GM12878 (cell line): ENCODE measurements around the gene EHD2. TPM values are rescaled to one million over a fixed set of nuclear protein-coding genes. Genes with fewer than 3 reads are reported as not detected.

ENCODE experiments used
- ATAC-seq: fragments of 200-7000 bp; cut with Tn5 transposase; 3 replicates; pipeline ENCODE4 v1.9.1; 2020; ENCODE audit warnings: mild to moderate bottlenecking, moderate library complexity
- BruUV-seq: library from RNA; stranded (reverse); fragments of 400-500 nt; replicated peaks from 2 replicates; lab custom pipeline; 2021; lab: Mats Ljungman, UMichigan
- CTCF ChIA-PET: fragments of 300-600 bp; sonication (Branson Sonifier 250); formaldehyde crosslinking; extraction: SDS; loops from one replicate; lab custom pipeline; 2021; ENCODE audit warnings: inconsistent platforms; lab: Yijun Ruan, JAX
- POLR2A ChIA-PET: fragments of 350-600 bp; formaldehyde crosslinking; extraction: SDS; loops from one replicate; lab custom pipeline; 2021; ENCODE audit warnings: inconsistent platforms; lab: Charles Lee
- RAD21 ChIA-PET: fragments of 300-600 bp; sonication (Branson Sonifier 250); formaldehyde crosslinking; loops from one replicate; lab custom pipeline; 2023; ENCODE audit warnings: antibody characterized with exemption; ENCODE audit not compliant: unreplicated experiment; lab: Charles Lee
- SMC1A ChIA-PET: fragments of 300-600 bp; sonication (Branson Sonifier 250); formaldehyde crosslinking; loops from one replicate; lab custom pipeline; 2023; ENCODE audit not compliant: unreplicated experiment, uncharacterized antibody; lab: Charles Lee
- DNase-seq: peaks from one replicate; pipeline ENCODE4 v3.0.0-alpha.2; 2011; ENCODE audit warnings: low read depth, low spot score
- FAIRE-seq: peaks from 3 replicates; lab custom pipeline; 2011; peaks lifted over from hg19 to GRCh38; lab: Jason Lieb, UNC
- H2AFZ ChIP-seq: 2 replicates; pipeline ENCODE4 v1.6.0; 2011; ENCODE audit warnings: low read depth, low read length, control low read depth; ENCODE audit not compliant: control insufficient read depth
- H3K27ac ChIP-seq: 2 replicates; pipeline ENCODE4 v1.5.1; 2011; ENCODE audit warnings: control low read depth; ENCODE audit not compliant: control insufficient read depth, insufficient read depth
- H3K27me3 ChIP-seq, 2 experiments: replicated peaks in 1 of 2; 2 replicates each; pipeline versions ENCODE4 v1.6.0 to v1.6.1; 2011; ENCODE audit warnings: low read length in 1 of 2; ENCODE audit not compliant: control insufficient read depth in 2 of 2, insufficient read depth in 2 of 2
- H3K36me3 ChIP-seq, 2 experiments: 2 replicates each; pipeline ENCODE4 v1.5.1; 2011; ENCODE audit warnings: low read length in 1 of 2; ENCODE audit not compliant: control insufficient read depth in 2 of 2, insufficient read depth in 2 of 2
- H3K4me1 ChIP-seq: 2 replicates; pipeline ENCODE4 v1.6.1; 2011; ENCODE audit warnings: mild to moderate bottlenecking, low read length, moderate library complexity, mixed read lengths; ENCODE audit not compliant: control insufficient read depth, insufficient read depth
- H3K4me2 ChIP-seq: 2 replicates; pipeline ENCODE4 v1.6.0; 2011; ENCODE audit warnings: control low read depth; ENCODE audit not compliant: control insufficient read depth, insufficient read depth
- H3K4me3 ChIP-seq: fragments of 200-600 bp; sonication (generic); 2 replicates; pipeline ENCODE4 v1.5.1; 2016
- H3K79me2 ChIP-seq: 2 replicates; pipeline ENCODE4 v1.6.0; 2011; ENCODE audit warnings: low read length; ENCODE audit not compliant: control insufficient read depth, insufficient read depth
- H3K9ac ChIP-seq: 2 replicates; pipeline ENCODE4 v1.8.0; 2011; ENCODE audit warnings: low read length, control low read depth, mixed read lengths; ENCODE audit not compliant: control insufficient read depth, insufficient read depth
- H3K9me3 ChIP-seq: replicated peaks from 3 replicates; pipeline ENCODE4 v1.5.1; 2011; ENCODE audit warnings: mild to moderate bottlenecking, low read length; ENCODE audit not compliant: control insufficient read depth, insufficient read depth
- H4K20me1 ChIP-seq: 2 replicates; pipeline ENCODE4 v1.6.0; 2011; ENCODE audit not compliant: control insufficient read depth, insufficient read depth
- ASH2L ChIP-seq: fragments of 300-600, 200-600 bp; sonication (generic); IDR thresholded peaks from 2 replicates; pipeline ENCODE4 v1.6.1; 2017; ENCODE audit warnings: low read depth, mild to moderate bottlenecking, borderline replicate concordance
- ATF7 ChIP-seq: fragments of 450-650 bp; IDR thresholded peaks from 2 replicates; pipeline ENCODE4 v1.6.1; 2016; ENCODE audit warnings: low read depth, mild to moderate bottlenecking
- BCL11A ChIP-seq: IDR thresholded peaks from 2 replicates; pipeline ENCODE4 v1.6.1; 2011; ENCODE audit warnings: low read depth, low read length
- CBX5 ChIP-seq: sonication (generic); IDR thresholded peaks from 2 replicates; pipeline ENCODE4 v1.6.1; 2016; ENCODE audit warnings: low read depth, moderate library complexity, mild to moderate bottlenecking, inconsistent platforms
- CHD1 ChIP-seq: IDR thresholded peaks from 2 replicates; pipeline ENCODE4 v1.6.1; 2012; ENCODE audit warnings: low read depth, low read length, improper control_type of control experiment
- CUX1 ChIP-seq: IDR thresholded peaks from 2 replicates; pipeline ENCODE4 v1.6.1; 2012; ENCODE audit warnings: improper control_type of control experiment, low read depth, low read length; ENCODE audit not compliant: insufficient replicate concordance
- IRF4 ChIP-seq: IDR thresholded peaks from 2 replicates; pipeline ENCODE4 v1.6.1; 2011; ENCODE audit warnings: low read depth, low read length
- MTA2 ChIP-seq: fragments of 450-650 bp; IDR thresholded peaks from 2 replicates; pipeline ENCODE4 v1.6.1; 2016; ENCODE audit warnings: low read depth, mild to moderate bottlenecking, moderate library complexity
- NBN ChIP-seq: fragments of 450-650 bp; IDR thresholded peaks from 2 replicates; pipeline ENCODE4 v1.6.1; 2016
- NKRF ChIP-seq: fragments of 450-650 bp; conservative IDR thresholded peaks from 2 replicates; pipeline ENCODE4 v1.6.1; 2017; ENCODE audit warnings: mild to moderate bottlenecking, moderate library complexity
- POLR2AphosphoS2 ChIP-seq: IDR thresholded peaks from 2 replicates; pipeline ENCODE4 v1.6.1; 2011; ENCODE audit warnings: low read depth, mild to moderate bottlenecking, low read length, improper control_type of control experiment, moderate library complexity
- SIN3A ChIP-seq: IDR thresholded peaks from 2 replicates; pipeline ENCODE4 v1.6.1; 2012; ENCODE audit warnings: low read depth, low read length, improper control_type of control experiment
- SPI1 ChIP-seq: IDR thresholded peaks from 2 replicates; pipeline ENCODE4 v1.6.1; 2011; ENCODE audit warnings: low read depth, mild to moderate bottlenecking, low read length, moderate library complexity, borderline replicate concordance; ENCODE audit not compliant: insufficient read depth
- SREBF1 ChIP-seq: IDR thresholded peaks from 2 replicates; pipeline ENCODE4 v1.6.1; 2012; ENCODE audit warnings: mild to moderate bottlenecking, low read length
- TAF1 ChIP-seq: IDR thresholded peaks from 2 replicates; pipeline ENCODE4 v1.6.1; 2011; ENCODE audit warnings: mild to moderate bottlenecking, low read depth, low read length, borderline replicate concordance
- TARDBP ChIP-seq: IDR thresholded peaks from 2 replicates; pipeline ENCODE4 v1.6.1; 2016; ENCODE audit warnings: borderline replicate concordance
- TCF7 ChIP-seq: IDR thresholded peaks from 2 replicates; pipeline ENCODE4 v1.6.1; 2014; ENCODE audit warnings: antibody characterized with exemption, borderline replicate concordance
- ZNF217 ChIP-seq: fragments of 450-650 bp; IDR thresholded peaks from 2 replicates; pipeline ENCODE4 v1.6.1; 2017; ENCODE audit warnings: antibody characterized with exemption, mild to moderate bottlenecking
- WGBS: methylation state at CpG from one replicate; pipeline ENCODE4 v1.1.6; 2016; ENCODE audit warnings: low lambda C conversion rate; ENCODE audit not compliant: insufficient replicate concordance, insufficient coverage; ENCODE audit errors: missing lambda C conversion rate; 5-methylcytosine and 5-hydroxymethylcytosine counted together
- in situ Hi-C: fragments of 300-500 bp; cut with MboI; formaldehyde crosslinking; loops from 9 replicates; pipeline ENCODE4 v1.14.3; 2018; ENCODE audit warnings: mixed read lengths
- intact Hi-C: fragments of 100-400 bp; cut with micrococcal nuclease; formaldehyde crosslinking; loops from one replicate; pipeline ENCODE4 v1.14.2; 2022; ENCODE audit not compliant: unreplicated experiment
- polyA plus RNA-seq, 11 experiments: library from polyadenylated mRNA; depleted of rRNA in 4 of 11; unstranded in 6 of 11; stranded (reverse) in 5 of 11; fragments of >200 nt; fragmentation: Nextera tagmentation in 4 of 11; fragmentation: Illumina TruSeq in 1 of 11; extraction: Ambion mirVana in 4 of 11; extraction: Trizol in 1 of 11; gene quantifications; 1 replicate in 1 of 11; 2 replicates in 10 of 11; pipeline versions ENCODE4 v1.2.1 to v1.2.3, GENCODE V29; 2011 to 2016; ENCODE audit warnings: inconsistent platforms in 2 of 11, missing spikeins in 2 of 11, low read depth in 1 of 11
- total RNA-seq, 4 experiments: library from RNA; depleted of rRNA in 3 of 4; stranded (reverse); fragments of >200 nt in 3 of 4; fragmentation: Illumina TruSeq in 1 of 4; extraction: Trizol in 1 of 4; gene quantifications; 2 replicates each; pipeline versions ENCODE4 v1.2.1 to v1.2.3, GENCODE V29; 2013 to 2021

Gene EHD2
- total and polyA plus RNA-seq, 10 of the 15 experiments (the other 5 are each of a cell fraction or from before 2014, with no cell fraction given), result 0.12 to 0.24 (median 0.23) TPM; not detected in 7

- TF ChIP-seq SPI1 (peak; percentile 93), NBN (no peak), CBX5 (no peak), SIN3A (no peak), ASH2L (no peak), NKRF (no peak)
Observed at GRCh38 chr19:47749326-47749725, 36.1 kb downstream of the EHD2 start (continued).

GRCh38 chr19:47750752-47751151 lies 37.5 kb downstream of the EHD2 start:
- CTCF ChIA-PET, result interaction anchor here (1.5 kb wide), 1 partner anchor 15 kb away, joined by 5 read pairs; no protein-coding TSS in a partner anchor
- peaks cover 25 to 40% of the 10 kb centered on the region in 2 experiments for H3K36me3 ChIP-seq
- no peak overlapping the region for H3K4me2 ChIP-seq
- H4K20me1 ChIP-seq, result no peaks in the 10 kb centered on the region
- no peak overlapping the region for H2AFZ ChIP-seq
- no peak overlapping the region for H3K27ac ChIP-seq
- intact Hi-C loops (no loop called here), in situ Hi-C loops (no loop called here)
- no peaks in the 10 kb centered on the region for H3K27me3 ChIP-seq
- peaks cover 6% of the 10 kb centered on the region for H3K4me1 ChIP-seq
- H3K4me3 ChIP-seq, result no peak overlapping the region
- over 99% methylated on average over 18 of the region's 18 CpGs for WGBS
- RAD21 ChIA-PET, result no interaction called here
- H3K9ac ChIP-seq, result no peak overlapping the region
- H3K9me3 ChIP-seq, result no peaks in the 10 kb centered on the region
- ATAC-seq, result no peak
- BruUV-seq, result no TSS peak
- POLR2A ChIA-PET, result no interaction called here
- SMC1A ChIA-PET, result interaction anchor here (0.5 kb wide), 1 partner anchor 151 kb away, joined by 5 read pairs; no protein-coding TSS in a partner anchor
- no peak for DNase-seq
- peaks cover 23% of the 10 kb centered on the region for H3K79me2 ChIP-seq
- FAIRE-seq, result no peak
- no peak for TF ChIP-seq CHD1
- no peak for TF ChIP-seq BCL11A
- TF ChIP-seq POLR2AphosphoS2, result no peak
- no peak for TF ChIP-seq MTA2
- no peak for TF ChIP-seq SREBF1
- no peak for TF ChIP-seq ATF7
- no peak for TF ChIP-seq CUX1
- TF ChIP-seq TARDBP, result no peak
- TF ChIP-seq TAF1, result no peak
- no peak for TF ChIP-seq TCF7
- TF ChIP-seq ZNF217, result no peak
- TF ChIP-seq IRF4, result no peak
